Measurements from ENCODE around the gene ELF2.
"Not testable (repeated sequence)": the region's sequence is repeated elsewhere in the genome, so short reads cannot be mapped to it uniquely, and the experiment has no call there.

- TF ChIP-seq KDM5A (IDR thresholded peaks at IDR 0.05; ENCODE audit: low read length); POLR2A (IDR thresholded peaks at IDR 0.05; ENCODE audit: control extremely low read depth in 1 of 2, low read depth in 2 of 2, low read length in 2 of 2); CTCF (IDR thresholded peaks at IDR 0.05; ENCODE audit: control extremely low read depth in 1 of 3, insufficient read depth in 1 of 3, low read depth in 1 of 3, low read length in 3 of 3); RXRA (IDR thresholded peaks at IDR 0.05; ENCODE audit: insufficient read depth, low read depth, low read length); CHD1 (IDR thresholded peaks at IDR 0.05; ENCODE audit: low read depth, low read length); EP300 (IDR thresholded peaks at IDR 0.05; ENCODE audit: borderline replicate concordance in 1 of 2, low read depth in 2 of 2, low read length in 2 of 2): not testable (repeated sequence)
These were observed 62.2 kb downstream of the ELF2 start for GRCh38 chr4:139114795-139115194.
